ENCODE data around the gene CAP2. TPM values are rescaled to one million over a fixed set of nuclear protein-coding genes. Genes with fewer than 3 reads are reported as not detected.
A peak's percentile ranks its signal among the peaks of the same experiment; 100 is the strongest.

The CAP2 gene
- total RNA-seq, 1 experiment from 2014 or later: not detected

- no peak overlapping the region for H3K9ac ChIP-seq (ENCODE audit: low read length)
- H3K27me3 ChIP-seq (ENCODE audit: low read length): no peaks in the 10 kb centered on the region
- H3K79me2 ChIP-seq (ENCODE audit: low read length): no peaks in the 10 kb centered on the region
- H3K27ac ChIP-seq (ENCODE audit: low read length): no peak overlapping the region
- H3K9me2 ChIP-seq (replicated peaks; ENCODE audit: insufficient read depth, low read length): no peaks in the 10 kb centered on the region
- H3K4me1 ChIP-seq (ENCODE audit: low read length): no peaks in the 10 kb centered on the region
- H3K4me3 ChIP-seq (ENCODE audit: low read length): no peak overlapping the region
- no peaks in the 10 kb centered on the region for H3K9me3 ChIP-seq (ENCODE audit: low read length)
- H3K36me3 ChIP-seq (ENCODE audit: insufficient read depth, low read length): no peaks in the 10 kb centered on the region
- H4K20me1 ChIP-seq (ENCODE audit: insufficient read depth, low read depth, low read length): no peaks in the 10 kb centered on the region
- no peak overlapping the region for H2AFZ ChIP-seq (ENCODE audit: low read length)
- no peak for DNase-seq
- H3K4me2 ChIP-seq (ENCODE audit: low read depth, low read length, poor library complexity, severe bottlenecking): no peak overlapping the region
These were observed 110.6 kb downstream of the CAP2 start for GRCh38 chr6:17504005-17504404.

GRCh38 chr6:17505062-17505476 lies 111.7 kb downstream of the CAP2 start:
- Histone ChIP-seq H3K27me3 (ENCODE audit: low read length) (no peaks in the 10 kb centered on the region), H3K36me3 (ENCODE audit: insufficient read depth, low read length) (no peaks in the 10 kb centered on the region), H2AFZ (ENCODE audit: low read length) (no peak overlapping the region), H3K4me1 (ENCODE audit: low read length) (no peaks in the 10 kb centered on the region), H3K9ac (ENCODE audit: low read length) (no peak overlapping the region), H3K9me3 (ENCODE audit: low read length) (no peaks in the 10 kb centered on the region), H3K9me2 (replicated peaks; ENCODE audit: insufficient read depth, low read length) (no peaks in the 10 kb centered on the region), H3K79me2 (ENCODE audit: low read length) (no peaks in the 10 kb centered on the region), H4K20me1 (ENCODE audit: insufficient read depth, low read depth, low read length) (no peaks in the 10 kb centered on the region), H3K4me3 (ENCODE audit: low read length) (no peak overlapping the region), H3K4me2 (ENCODE audit: low read depth, low read length, poor library complexity, severe bottlenecking) (no peak overlapping the region), H3K27ac (ENCODE audit: low read length) (no peak overlapping the region)
- peak; percentile 69 for DNase-seq

- Histone ChIP-seq H3K4me2 (ENCODE audit: low read depth, low read length, poor library complexity, severe bottlenecking) (no peak overlapping the region), H3K9me3 (ENCODE audit: low read length) (no peaks in the 10 kb centered on the region), H2AFZ (ENCODE audit: low read length) (no peak overlapping the region), H4K20me1 (ENCODE audit: insufficient read depth, low read depth, low read length) (no peaks in the 10 kb centered on the region), H3K27me3 (ENCODE audit: low read length) (no peaks in the 10 kb centered on the region), H3K4me1 (ENCODE audit: low read length) (no peaks in the 10 kb centered on the region), H3K36me3 (ENCODE audit: insufficient read depth, low read length) (no peaks in the 10 kb centered on the region), H3K27ac (ENCODE audit: low read length) (no peak overlapping the region), H3K79me2 (ENCODE audit: low read length) (no peaks in the 10 kb centered on the region), H3K4me3 (ENCODE audit: low read length) (no peak overlapping the region), H3K9ac (ENCODE audit: low read length) (no peak overlapping the region), H3K9me2 (replicated peaks; ENCODE audit: insufficient read depth, low read length) (no peaks in the 10 kb centered on the region)
- DNase-seq: no peak
These were observed 112.4 kb downstream of the CAP2 start for GRCh38 chr6:17505767-17506280.

- no peak for DNase-seq
- no peaks in the 10 kb centered on the region for H3K4me1 ChIP-seq (ENCODE audit: low read length)
- no peaks in the 10 kb centered on the region for H3K9me3 ChIP-seq (ENCODE audit: low read length)
- no peaks in the 10 kb centered on the region for H4K20me1 ChIP-seq (ENCODE audit: insufficient read depth, low read depth, low read length)
- no peaks in the 10 kb centered on the region for H3K27me3 ChIP-seq (ENCODE audit: low read length)
- no peak overlapping the region for H3K4me2 ChIP-seq (ENCODE audit: low read depth, low read length, poor library complexity, severe bottlenecking)
- no peaks in the 10 kb centered on the region for H3K79me2 ChIP-seq (ENCODE audit: low read length)
- no peak overlapping the region for H2AFZ ChIP-seq (ENCODE audit: low read length)
- no peak overlapping the region for H3K4me3 ChIP-seq (ENCODE audit: low read length)
- H3K36me3 ChIP-seq (ENCODE audit: insufficient read depth, low read length): no peaks in the 10 kb centered on the region
- no peaks in the 10 kb centered on the region for H3K9me2 ChIP-seq (replicated peaks; ENCODE audit: insufficient read depth, low read length)
- H3K9ac ChIP-seq (ENCODE audit: low read length): no peak overlapping the region
- H3K27ac ChIP-seq (ENCODE audit: low read length): no peak overlapping the region
These were observed 113.1 kb downstream of the CAP2 start for GRCh38 chr6:17506531-17506930.

GRCh38 chr6:17506962-17507361 lies 113.6 kb downstream of the CAP2 start:
- Histone ChIP-seq H3K79me2 (ENCODE audit: low read length) (no peaks in the 10 kb centered on the region), H3K36me3 (ENCODE audit: insufficient read depth, low read length) (no peaks in the 10 kb centered on the region), H2AFZ (ENCODE audit: low read length) (no peak overlapping the region), H3K4me2 (ENCODE audit: low read depth, low read length, poor library complexity, severe bottlenecking) (no peak overlapping the region), H4K20me1 (ENCODE audit: insufficient read depth, low read depth, low read length) (no peaks in the 10 kb centered on the region), H3K4me3 (ENCODE audit: low read length) (no peak overlapping the region), H3K27me3 (ENCODE audit: low read length) (no peaks in the 10 kb centered on the region), H3K4me1 (ENCODE audit: low read length) (no peaks in the 10 kb centered on the region), H3K9ac (ENCODE audit: low read length) (no peak overlapping the region), H3K9me2 (replicated peaks; ENCODE audit: insufficient read depth, low read length) (no peaks in the 10 kb centered on the region), H3K27ac (ENCODE audit: low read length) (no peak overlapping the region), H3K9me3 (ENCODE audit: low read length) (no peaks in the 10 kb centered on the region)
- DNase-seq: no peak

GRCh38 chr6:17511084-17511483 lies 117.7 kb downstream of the CAP2 start:
- Histone ChIP-seq H3K79me2 (ENCODE audit: low read length) (no peaks in the 10 kb centered on the region), H4K20me1 (ENCODE audit: insufficient read depth, low read depth, low read length) (no peaks in the 10 kb centered on the region), H3K4me2 (ENCODE audit: low read depth, low read length, poor library complexity, severe bottlenecking) (no peak overlapping the region), H3K36me3 (ENCODE audit: insufficient read depth, low read length) (no peaks in the 10 kb centered on the region), H3K27ac (ENCODE audit: low read length) (no peak overlapping the region), H3K9me2 (replicated peaks; ENCODE audit: insufficient read depth, low read length) (no peaks in the 10 kb centered on the region), H3K4me1 (ENCODE audit: low read length) (no peaks in the 10 kb centered on the region), H3K9ac (ENCODE audit: low read length) (no peak overlapping the region), H3K4me3 (ENCODE audit: low read length) (no peak overlapping the region), H3K9me3 (ENCODE audit: low read length) (no peaks in the 10 kb centered on the region), H3K27me3 (ENCODE audit: low read length) (no peaks in the 10 kb centered on the region), H2AFZ (ENCODE audit: low read length) (no peak overlapping the region)
- DNase-seq: no peak

GRCh38 chr6:17511580-17511979 lies 118.2 kb downstream of the CAP2 start:
- H2AFZ ChIP-seq (ENCODE audit: low read length): no peak overlapping the region
- no peaks in the 10 kb centered on the region for H3K9me2 ChIP-seq (replicated peaks; ENCODE audit: insufficient read depth, low read length)
- H4K20me1 ChIP-seq (ENCODE audit: insufficient read depth, low read depth, low read length): no peaks in the 10 kb centered on the region
- H3K27me3 ChIP-seq (ENCODE audit: low read length): no peaks in the 10 kb centered on the region
- no peak overlapping the region for H3K4me2 ChIP-seq (ENCODE audit: low read depth, low read length, poor library complexity, severe bottlenecking)
- H3K27ac ChIP-seq (ENCODE audit: low read length): no peak overlapping the region
- no peak overlapping the region for H3K9ac ChIP-seq (ENCODE audit: low read length)
- H3K9me3 ChIP-seq (ENCODE audit: low read length): no peaks in the 10 kb centered on the region
- no peak overlapping the region for H3K4me3 ChIP-seq (ENCODE audit: low read length)
- H3K4me1 ChIP-seq (ENCODE audit: low read length): no peaks in the 10 kb centered on the region
- DNase-seq: no peak
- no peaks in the 10 kb centered on the region for H3K36me3 ChIP-seq (ENCODE audit: insufficient read depth, low read length)
- no peaks in the 10 kb centered on the region for H3K79me2 ChIP-seq (ENCODE audit: low read length)

GRCh38 chr6:17519120-17519519 lies 125.7 kb downstream of the CAP2 start:
- H3K79me2 ChIP-seq (ENCODE audit: low read length): no peaks in the 10 kb centered on the region
- no peaks in the 10 kb centered on the region for H3K27me3 ChIP-seq (ENCODE audit: low read length)
- H2AFZ ChIP-seq (ENCODE audit: low read length): no peak overlapping the region
- H3K9ac ChIP-seq (ENCODE audit: low read length): no peak overlapping the region
- H3K9me2 ChIP-seq (replicated peaks; ENCODE audit: insufficient read depth, low read length): no peaks in the 10 kb centered on the region
- H3K27ac ChIP-seq (ENCODE audit: low read length): no peak overlapping the region
- no peak overlapping the region for H3K4me2 ChIP-seq (ENCODE audit: low read depth, low read length, poor library complexity, severe bottlenecking)
- H3K36me3 ChIP-seq (ENCODE audit: insufficient read depth, low read length): no peaks in the 10 kb centered on the region
- no peak for DNase-seq
- H3K9me3 ChIP-seq (ENCODE audit: low read length): no peaks in the 10 kb centered on the region
- no peaks in the 10 kb centered on the region for H4K20me1 ChIP-seq (ENCODE audit: insufficient read depth, low read depth, low read length)
- no peak overlapping the region for H3K4me3 ChIP-seq (ENCODE audit: low read length)
- H3K4me1 ChIP-seq (ENCODE audit: low read length): no peaks in the 10 kb centered on the region

GRCh38 chr6:17525637-17526036 lies 132.2 kb downstream of the CAP2 start:
- H3K9ac ChIP-seq (ENCODE audit: low read length): no peak overlapping the region
- H3K27ac ChIP-seq (ENCODE audit: low read length): no peak overlapping the region

More at GRCh38 chr6:17525637-17526036, 132.2 kb downstream of the CAP2 start:
- DNase-seq: no peak
- no peaks in the 10 kb centered on the region for H3K9me3 ChIP-seq (ENCODE audit: low read length)
- no peak overlapping the region for H2AFZ ChIP-seq (ENCODE audit: low read length)
- no peaks in the 10 kb centered on the region for H3K9me2 ChIP-seq (replicated peaks; ENCODE audit: insufficient read depth, low read length)
- no peaks in the 10 kb centered on the region for H3K36me3 ChIP-seq (ENCODE audit: insufficient read depth, low read length)
- no peak overlapping the region for H3K4me3 ChIP-seq (ENCODE audit: low read length)
- H3K4me1 ChIP-seq (ENCODE audit: low read length): no peaks in the 10 kb centered on the region
- H4K20me1 ChIP-seq (ENCODE audit: insufficient read depth, low read depth, low read length): no peaks in the 10 kb centered on the region
- no peaks in the 10 kb centered on the region for H3K27me3 ChIP-seq (ENCODE audit: low read length)
- no peaks in the 10 kb centered on the region for H3K79me2 ChIP-seq (ENCODE audit: low read length)
- no peak overlapping the region for H3K4me2 ChIP-seq (ENCODE audit: low read depth, low read length, poor library complexity, severe bottlenecking)
